Esophagus mucosa (tissue), 1 donor: ENCODE results near the gene CRY2. TPM values are rescaled to one million over a fixed set of nuclear protein-coding genes. Genes with fewer than 3 reads are reported as not detected.
A peak's percentile ranks its signal among the peaks of the same experiment; 100 is the strongest.

Source experiments
- ATAC-seq: fragments of 200-7000 bp; cut with Tn5 transposase; one replicate; pipeline ENCODE4 v1.9.1; 2020
- total RNA-seq: library from RNA; stranded (reverse); gene quantifications from one replicate; pipeline ENCODE4 v1.2.4, GENCODE V29; 2023
- donor health status: DM: yes; HTN: yes; CAD: no.

The CRY2 gene
- total RNA-seq, 1 donor from 2014 or later = 6.6 TPM

DNA sequence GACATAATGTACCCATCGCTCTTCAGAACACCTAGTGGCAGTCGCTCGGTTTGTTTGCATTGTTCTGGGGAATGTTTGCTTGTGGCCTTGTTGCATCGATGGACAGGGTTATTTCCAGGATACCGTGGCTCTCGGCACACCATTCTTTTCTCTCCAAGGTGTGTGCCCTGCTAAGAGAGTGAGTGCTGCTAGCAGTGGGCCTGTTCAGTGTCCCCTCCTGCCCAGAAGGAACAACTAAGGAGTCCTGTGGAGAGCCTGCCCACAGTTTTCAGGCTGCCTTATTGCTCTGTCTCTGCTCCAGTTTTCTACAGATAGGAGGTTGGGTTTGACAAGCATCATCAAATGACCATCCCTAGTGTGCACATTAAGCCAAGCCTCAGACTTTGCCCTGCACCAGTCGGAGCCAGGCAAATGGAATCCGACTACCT lies 1.4 kb downstream of the CRY2 start:
- ATAC-seq = no peak

DNA sequence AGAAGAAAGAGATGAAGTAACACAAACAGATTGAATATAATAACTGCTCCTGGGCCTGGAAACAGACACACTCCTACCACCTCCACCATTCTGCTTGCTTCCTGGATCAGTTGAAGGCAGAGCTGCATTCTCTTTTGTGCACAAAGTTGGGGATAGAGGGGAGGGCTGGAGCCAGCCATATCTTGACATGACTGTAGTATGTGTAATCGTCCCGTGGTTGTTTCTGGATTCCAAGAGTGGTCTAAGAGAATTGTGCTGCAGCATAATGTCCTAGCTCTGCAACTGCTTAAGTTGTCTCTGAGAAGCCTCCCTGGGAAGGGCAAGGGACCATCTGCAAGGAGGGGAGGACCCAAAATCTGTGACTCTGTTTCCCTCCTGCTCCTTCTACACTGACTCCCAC lies 3.2 kb downstream of the CRY2 start:
- ATAC-seq = no peak

DNA sequence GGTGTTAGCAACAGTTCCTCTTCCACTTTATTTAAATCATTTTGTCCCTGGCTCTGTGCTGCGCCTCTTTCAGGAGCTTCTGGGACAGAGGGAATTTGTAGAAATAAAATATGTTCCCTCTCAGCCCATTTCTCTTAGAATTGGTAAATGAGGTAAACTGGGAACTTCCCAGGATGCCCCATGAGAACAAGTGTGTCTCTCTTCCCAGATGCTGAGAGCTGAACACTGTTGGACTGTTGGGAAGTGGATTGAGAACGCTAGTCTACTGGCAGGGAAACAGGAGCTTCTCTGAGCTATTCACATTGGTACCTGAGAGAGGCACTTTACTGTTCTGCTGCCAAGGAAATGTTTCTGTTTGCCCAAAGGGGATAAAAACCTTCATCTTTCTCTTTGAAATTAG lies 4.0 kb downstream of the CRY2 start:
- no peak for ATAC-seq

- ATAC-seq = no peak
Measured at GRCh38 chr11:45852018-45852711, 4.9 kb downstream of the CRY2 start.

DNA sequence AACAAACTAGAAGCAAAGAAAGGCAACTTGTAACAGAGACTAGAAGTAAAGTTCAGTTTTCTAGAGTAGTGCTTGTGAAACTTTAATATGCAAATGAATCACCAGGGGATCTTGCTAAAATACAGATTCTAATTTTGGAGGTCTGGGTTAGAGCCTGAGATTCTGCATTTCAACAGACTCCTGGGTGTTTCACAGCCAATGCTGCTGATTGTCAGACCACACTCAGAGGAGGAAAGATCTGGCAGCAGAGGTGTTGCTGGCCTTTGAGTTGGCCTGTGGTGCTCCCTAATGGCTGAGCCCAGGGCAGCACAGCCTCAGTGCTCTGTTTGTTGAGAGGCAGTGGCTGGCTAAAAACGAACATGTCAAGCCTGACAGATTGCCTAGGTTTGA lies 5.4 kb downstream of the CRY2 start:
- no peak for ATAC-seq

GRCh38 chr11:45853332-45854219 lies 6.3 kb downstream of the CRY2 start:
- no peak for ATAC-seq

GRCh38 chr11:45855308-45855707 lies 8.0 kb downstream of the CRY2 start:
- ATAC-seq = no peak

DNA sequence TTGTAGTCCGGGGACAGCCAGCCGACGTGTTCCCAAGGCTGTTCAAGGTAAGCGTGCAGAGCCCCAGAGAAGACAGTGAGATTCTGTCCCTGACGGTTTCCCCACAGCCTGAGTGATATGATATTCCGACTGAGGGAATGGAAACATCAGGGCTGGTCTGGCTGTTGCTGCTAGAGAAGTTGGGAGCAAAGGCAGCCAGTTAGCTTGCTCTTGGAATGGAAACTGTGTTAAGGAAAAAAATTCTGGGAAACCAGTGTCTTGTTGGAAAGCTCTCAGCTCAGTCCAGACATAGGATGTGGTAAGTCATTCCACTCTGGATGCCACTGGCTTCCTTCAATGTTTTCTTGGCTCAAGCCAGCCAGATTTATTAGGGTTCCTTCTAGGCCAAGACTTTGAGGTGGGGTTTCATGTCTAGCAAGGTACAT lies 8.8 kb downstream of the CRY2 start:
- ATAC-seq = no peak

GRCh38 chr11:45857961-45858474 lies 10.7 kb downstream of the CRY2 start:
- ATAC-seq = peak; percentile 22

GRCh38 chr11:45858751-45859398 lies 11.6 kb downstream of the CRY2 start:
- ATAC-seq = no peak

GRCh38 chr11:45859661-45860140 lies 12.4 kb downstream of the CRY2 start:
- ATAC-seq = peak; percentile 91

- ATAC-seq = no peak
Measured at GRCh38 chr11:45860348-45860747, 13.1 kb downstream of the CRY2 start.

DNA sequence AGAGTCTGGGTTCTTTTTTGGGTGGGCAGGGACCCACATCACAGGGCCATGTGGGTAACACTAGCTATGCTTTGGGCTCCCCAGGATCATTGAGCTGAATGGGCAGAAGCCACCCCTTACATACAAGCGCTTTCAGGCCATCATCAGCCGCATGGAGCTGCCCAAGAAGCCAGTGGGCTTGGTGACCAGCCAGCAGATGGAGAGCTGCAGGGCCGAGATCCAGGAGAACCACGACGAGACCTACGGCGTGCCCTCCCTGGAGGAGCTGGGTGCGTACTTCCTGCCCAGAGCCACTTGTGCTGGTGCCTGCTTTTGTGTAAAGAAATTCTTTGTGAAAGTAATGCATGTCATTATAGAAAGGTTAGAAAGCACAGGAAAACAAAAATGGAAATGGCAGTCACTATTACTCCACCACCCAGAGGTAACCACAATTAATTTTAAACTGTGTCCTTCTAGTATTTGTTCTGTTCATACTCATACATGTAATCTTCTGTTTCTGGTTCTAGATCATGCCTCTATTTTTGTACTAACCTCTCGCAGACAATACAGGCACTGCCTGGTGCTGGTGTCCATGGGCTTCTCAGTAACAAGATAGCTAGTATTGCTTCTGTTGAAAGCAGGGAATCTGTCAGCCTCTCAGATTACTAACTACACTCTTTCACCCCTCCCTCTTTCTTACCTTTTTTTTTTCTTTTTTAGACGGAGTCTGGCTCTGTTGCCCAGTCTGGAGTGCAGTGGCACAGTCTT lies 13.7 kb downstream of the CRY2 start:
- ATAC-seq = no peak

DNA sequence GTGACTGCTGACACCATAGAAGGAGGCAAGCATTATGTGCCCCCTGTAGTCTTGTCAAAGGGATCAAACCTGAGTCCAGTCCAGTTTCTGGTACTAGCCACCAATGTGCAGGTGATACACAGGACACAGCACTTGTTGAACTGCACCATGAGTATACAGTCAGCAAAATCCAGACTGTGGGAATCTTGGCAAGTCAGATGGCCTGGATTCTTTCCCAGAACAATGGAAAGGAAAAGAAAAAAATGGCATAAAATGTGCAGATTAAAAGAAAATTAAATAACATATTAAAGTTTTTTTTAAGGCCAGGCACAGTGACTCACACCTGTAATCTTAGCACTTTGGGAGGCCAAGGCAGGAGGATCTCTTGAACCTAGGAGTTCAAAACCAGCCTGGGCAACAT lies 16.8 kb downstream of the CRY2 start:
- no peak for ATAC-seq

DNA sequence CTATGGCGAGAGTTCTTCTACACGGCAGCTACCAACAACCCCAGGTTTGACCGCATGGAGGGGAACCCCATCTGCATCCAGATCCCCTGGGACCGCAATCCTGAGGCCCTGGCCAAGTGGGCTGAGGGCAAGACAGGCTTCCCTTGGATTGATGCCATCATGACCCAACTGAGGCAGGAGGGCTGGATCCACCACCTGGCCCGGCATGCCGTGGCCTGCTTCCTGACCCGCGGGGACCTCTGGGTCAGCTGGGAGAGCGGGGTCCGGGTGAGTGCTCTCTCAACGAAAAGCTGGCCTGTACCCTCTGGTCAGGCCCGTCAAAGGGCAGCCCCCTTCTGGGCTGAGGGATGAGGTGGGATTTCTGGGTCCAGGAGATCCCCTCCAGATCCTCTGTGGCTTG lies 22.3 kb downstream of the CRY2 start:
- ATAC-seq = no peak

GRCh38 chr11:45870706-45871105 lies 23.4 kb downstream of the CRY2 start:
- no peak for ATAC-seq

DNA sequence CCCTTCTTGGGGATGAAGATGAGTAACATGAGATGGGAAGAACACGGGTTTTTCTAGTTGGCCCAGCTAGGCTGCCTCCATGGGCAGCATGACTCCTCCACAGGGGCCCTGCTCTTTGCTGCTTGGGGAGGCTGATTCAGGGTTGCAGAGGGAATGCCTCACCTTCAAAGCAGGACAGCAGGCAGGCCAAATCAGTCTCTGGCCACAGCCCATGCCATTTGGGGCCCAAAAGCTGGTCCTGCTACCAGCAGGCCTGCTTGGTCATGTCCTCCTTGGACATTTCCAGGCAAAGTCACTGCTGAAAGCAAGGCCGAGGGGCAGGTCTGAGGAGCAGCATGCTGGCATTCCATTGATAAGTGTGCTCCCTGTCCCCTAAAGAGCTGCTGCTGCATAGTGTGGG lies 24.4 kb downstream of the CRY2 start:
- ATAC-seq = no peak

DNA sequence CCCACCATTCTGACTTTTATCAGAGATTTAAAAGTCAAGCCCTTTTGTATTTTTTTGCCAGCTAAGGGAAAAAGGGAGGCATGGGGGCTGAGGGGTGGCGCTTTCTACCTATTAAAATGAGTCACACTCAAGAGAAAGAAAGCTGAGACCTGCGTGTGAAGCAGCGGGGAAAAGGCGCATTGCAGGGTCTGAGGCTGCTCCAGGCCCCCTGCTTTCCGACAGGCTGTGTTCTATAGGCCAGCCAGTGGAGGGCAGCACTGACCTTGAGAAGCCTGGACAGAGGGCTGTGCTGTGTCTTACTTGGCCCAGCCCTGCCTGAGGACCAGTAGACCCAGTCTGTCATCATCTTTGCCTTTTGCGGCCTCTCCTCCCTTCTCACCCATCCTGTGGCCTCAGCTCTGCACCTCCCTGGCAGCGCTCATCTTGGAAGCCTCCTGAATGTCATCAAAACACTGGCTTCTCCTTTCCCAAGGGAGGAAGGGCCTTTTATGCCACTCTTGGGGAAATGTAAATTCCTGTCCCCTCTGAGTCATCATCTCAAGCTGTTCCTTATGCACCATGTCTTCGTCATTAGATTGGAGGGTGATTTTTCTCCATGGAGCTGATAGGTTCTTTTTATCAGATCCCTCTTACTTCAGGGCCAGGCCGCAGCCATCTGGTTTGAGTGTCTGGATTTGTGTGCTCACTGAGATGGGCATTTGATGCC lies 25.5 kb downstream of the CRY2 start:
- peak; percentile 93 for ATAC-seq

GRCh38 chr11:45876401-45876800 lies 29.1 kb downstream of the CRY2 start:
- ATAC-seq = no peak

DNA sequence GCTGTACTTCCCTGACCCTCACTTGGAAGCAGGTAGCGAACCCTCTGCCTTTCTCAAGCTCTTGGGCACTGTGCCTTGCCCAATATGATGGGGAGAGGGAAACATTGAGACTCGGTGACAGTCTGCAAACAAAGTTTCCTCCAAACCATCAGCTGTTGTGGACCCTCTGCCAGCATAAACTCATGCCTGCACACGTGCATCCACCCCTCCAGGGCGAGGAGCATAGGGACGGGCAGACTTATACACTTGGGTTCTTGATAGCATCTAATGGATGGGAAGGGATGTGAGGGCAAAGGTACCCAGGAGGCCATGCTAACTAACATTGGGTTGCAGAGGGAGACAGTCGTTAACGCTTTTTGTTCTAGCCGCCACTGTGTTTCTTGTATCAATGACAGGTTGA lies 29.9 kb downstream of the CRY2 start:
- ATAC-seq = no peak

DNA sequence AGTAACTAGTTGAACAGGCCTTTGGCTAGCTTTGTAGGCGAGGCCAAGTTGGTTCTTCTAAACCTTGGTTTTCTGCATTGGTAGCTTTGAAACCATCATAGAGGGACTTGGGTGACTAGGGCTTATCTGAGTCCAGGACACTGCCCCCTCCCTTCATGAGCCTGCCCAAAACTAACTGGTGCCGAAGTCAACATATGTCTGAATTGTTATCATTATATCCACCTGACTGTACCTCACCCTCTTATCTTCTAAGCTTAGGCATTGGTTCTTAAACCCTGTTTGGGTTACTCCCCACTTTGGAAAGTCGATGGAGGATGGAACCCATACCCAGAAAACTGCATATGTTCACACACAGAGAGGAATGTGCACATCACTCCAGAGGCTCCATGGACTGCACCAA lies 30.6 kb downstream of the CRY2 start:
- ATAC-seq = no peak
